Nephron (organoid): ENCODE results near the gene PLEKHH2.

Experiments used
- H3K27ac Mint-ChIP-seq, 3 experiments: 2 replicates each; pipeline ENCODE4 v1.8.0; 2020; ENCODE audit warnings: mixed read lengths in 3 of 3, mild to moderate bottlenecking in 2 of 3, moderate library complexity in 1 of 3
- H3K27me3 Mint-ChIP-seq: 2 replicates; pipeline ENCODE4 v1.8.0; 2021; ENCODE audit warnings: low read depth, mild to moderate bottlenecking, moderate library complexity, mixed read lengths
- H3K36me3 Mint-ChIP-seq: 2 replicates; pipeline ENCODE4 v1.8.0; 2020; ENCODE audit warnings: low read depth, mixed read lengths
- H3K4me1 Mint-ChIP-seq: 2 replicates; pipeline ENCODE4 v1.8.0; 2020; ENCODE audit warnings: mixed read lengths
- H3K4me3 Mint-ChIP-seq, 3 experiments: 2 replicates each; pipeline ENCODE4 v1.8.0; 2020; ENCODE audit warnings: mild to moderate bottlenecking in 3 of 3, mixed read lengths in 3 of 3, moderate library complexity in 2 of 3
- H3K9me3 Mint-ChIP-seq: 2 replicates; pipeline ENCODE4 v1.8.0; 2020; ENCODE audit warnings: mixed read lengths
- TF ChIP-seq, protein P1 (sequence below), 3 experiments: fragments of 200-600 bp; sonication (generic); IDR thresholded peaks; one replicate each; pipeline ENCODE4 v1.5.0; 2021; ENCODE audit warnings: antibody characterized with exemption in 3 of 3; ENCODE audit not compliant: unreplicated experiment in 3 of 3

PLEKHH2 gene

GRCh38 chr2:43803113-43803512 lies 166.1 kb downstream of the PLEKHH2 start:
- H3K9me3 Mint-ChIP-seq = no peaks in the 10 kb centered on the region
- H3K27ac Mint-ChIP-seq = no peak overlapping the region
- TF ChIP-seq, protein P1, sequence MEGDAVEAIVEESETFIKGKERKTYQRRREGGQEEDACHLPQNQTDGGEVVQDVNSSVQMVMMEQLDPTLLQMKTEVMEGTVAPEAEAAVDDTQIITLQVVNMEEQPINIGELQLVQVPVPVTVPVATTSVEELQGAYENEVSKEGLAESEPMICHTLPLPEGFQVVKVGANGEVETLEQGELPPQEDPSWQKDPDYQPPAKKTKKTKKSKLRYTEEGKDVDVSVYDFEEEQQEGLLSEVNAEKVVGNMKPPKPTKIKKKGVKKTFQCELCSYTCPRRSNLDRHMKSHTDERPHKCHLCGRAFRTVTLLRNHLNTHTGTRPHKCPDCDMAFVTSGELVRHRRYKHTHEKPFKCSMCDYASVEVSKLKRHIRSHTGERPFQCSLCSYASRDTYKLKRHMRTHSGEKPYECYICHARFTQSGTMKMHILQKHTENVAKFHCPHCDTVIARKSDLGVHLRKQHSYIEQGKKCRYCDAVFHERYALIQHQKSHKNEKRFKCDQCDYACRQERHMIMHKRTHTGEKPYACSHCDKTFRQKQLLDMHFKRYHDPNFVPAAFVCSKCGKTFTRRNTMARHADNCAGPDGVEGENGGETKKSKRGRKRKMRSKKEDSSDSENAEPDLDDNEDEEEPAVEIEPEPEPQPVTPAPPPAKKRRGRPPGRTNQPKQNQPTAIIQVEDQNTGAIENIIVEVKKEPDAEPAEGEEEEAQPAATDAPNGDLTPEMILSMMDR (IDR thresholded peaks at IDR 0.05; ENCODE audit: unreplicated experiment in 3 of 3) = no peak
- H3K27me3 Mint-ChIP-seq = no peaks in the 10 kb centered on the region
- H3K4me1 Mint-ChIP-seq = no peaks in the 10 kb centered on the region
- peaks cover 41% of the 10 kb centered on the region for H3K36me3 Mint-ChIP-seq
- no peak overlapping the region for H3K4me3 Mint-ChIP-seq

- Mint-ChIP-seq H3K4me3 (no peak overlapping the region), H3K4me1 (no peaks in the 10 kb centered on the region), H3K36me3 (peaks cover 48% of the 10 kb centered on the region), H3K27ac (peak overlapping the region in 1 of 3 experiments; percentile 87), H3K9me3 (no peaks in the 10 kb centered on the region), H3K27me3 (no peaks in the 10 kb centered on the region)
- TF ChIP-seq, protein P1 (IDR thresholded peaks at IDR 0.05; ENCODE audit: unreplicated experiment in 3 of 3) = no peak
Observed at GRCh38 chr2:43806719-43807031, 169.6 kb downstream of the PLEKHH2 start.

GRCh38 chr2:43810452-43810851 lies 173.4 kb downstream of the PLEKHH2 start:
- TF ChIP-seq, protein P1 (IDR thresholded peaks at IDR 0.05; ENCODE audit: unreplicated experiment in 3 of 3) = no peak
- Mint-ChIP-seq H3K27ac (no peak overlapping the region), H3K27me3 (no peaks in the 10 kb centered on the region), H3K4me3 (no peak overlapping the region), H3K9me3 (no peaks in the 10 kb centered on the region), H3K36me3 (peaks cover 28% of the 10 kb centered on the region), H3K4me1 (no peaks in the 10 kb centered on the region)

DNA sequence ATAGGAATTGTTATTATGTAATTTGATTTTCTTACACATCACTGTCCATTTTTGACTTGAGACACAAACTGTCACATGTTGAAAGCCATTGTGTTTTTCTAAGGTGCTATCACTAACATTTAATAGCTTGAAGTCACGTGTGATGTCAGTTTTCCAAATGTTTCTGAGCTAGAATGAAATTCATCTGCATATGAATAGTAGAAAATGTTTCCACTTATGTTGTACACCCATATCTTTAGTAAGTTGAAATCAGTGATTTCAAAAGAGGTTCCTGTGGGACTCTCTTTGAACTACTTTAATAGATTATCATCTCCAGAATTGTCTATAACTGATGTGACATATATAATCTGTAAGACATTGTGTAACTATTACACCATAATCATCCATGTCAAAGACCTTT lies 173.8 kb downstream of the PLEKHH2 start:
- Mint-ChIP-seq H3K4me3 (no peak overlapping the region), H3K27me3 (no peaks in the 10 kb centered on the region), H3K27ac (no peak overlapping the region), H3K9me3 (no peaks in the 10 kb centered on the region), H3K36me3 (peaks cover 28% of the 10 kb centered on the region), H3K4me1 (no peaks in the 10 kb centered on the region)
- TF ChIP-seq, protein P1 (IDR thresholded peaks at IDR 0.05; ENCODE audit: unreplicated experiment in 3 of 3) = no peak

DNA sequence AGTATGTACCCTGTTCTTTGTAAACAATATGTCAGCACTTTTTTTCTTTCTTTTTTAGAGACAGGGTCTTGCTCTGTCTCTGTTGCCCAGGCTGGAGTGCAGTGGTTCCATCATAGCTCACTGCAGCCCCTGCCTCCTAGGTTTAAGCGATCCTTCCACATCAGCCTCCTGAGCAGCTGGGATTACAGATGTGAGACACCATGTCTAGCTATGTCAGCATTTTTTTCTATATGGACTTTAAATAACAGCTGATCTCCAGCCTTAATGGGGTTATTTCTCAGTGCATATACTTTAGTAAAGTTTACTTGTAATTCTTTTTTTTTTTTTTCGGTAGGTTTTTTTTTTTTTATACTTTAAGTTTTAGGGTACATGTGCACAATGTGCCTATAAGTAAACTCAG lies 174.9 kb downstream of the PLEKHH2 start:
- Mint-ChIP-seq H3K4me3 (no peak overlapping the region), H3K27me3 (no peaks in the 10 kb centered on the region)
- TF ChIP-seq, protein P1 (IDR thresholded peaks at IDR 0.05; ENCODE audit: unreplicated experiment in 3 of 3) = no peak

DNA sequence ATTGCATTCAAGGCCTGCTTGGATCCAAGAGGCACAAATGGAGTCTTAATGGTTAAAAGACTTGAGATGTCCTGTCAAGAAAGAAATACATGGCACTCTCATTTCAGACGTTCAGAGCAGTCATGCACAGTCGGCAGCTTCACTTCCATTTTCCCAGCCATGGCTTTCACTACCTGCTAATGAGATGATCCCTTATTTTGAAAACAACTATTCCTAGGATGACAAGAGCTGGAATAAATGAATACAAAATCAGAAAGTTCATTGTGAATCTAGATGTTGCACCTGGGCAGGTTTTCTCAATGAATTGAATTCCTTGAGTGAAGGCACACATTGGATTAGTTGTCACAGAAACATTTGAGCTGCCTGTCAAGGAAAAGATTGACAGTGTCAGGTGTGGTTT lies 175.9 kb downstream of the PLEKHH2 start:
- Mint-ChIP-seq H3K9me3 (no peaks in the 10 kb centered on the region), H3K36me3 (peaks cover 15% of the 10 kb centered on the region), H3K27me3 (no peaks in the 10 kb centered on the region), H3K4me3 (no peak overlapping the region), H3K27ac (no peak overlapping the region), H3K4me1 (no peaks in the 10 kb centered on the region)
- TF ChIP-seq, protein P1 (IDR thresholded peaks at IDR 0.05; ENCODE audit: unreplicated experiment in 3 of 3) = no peak

More for the DNA sequence above, 174.9 kb downstream of the PLEKHH2 start:
- H3K36me3 Mint-ChIP-seq = peaks cover 19% of the 10 kb centered on the region
- H3K4me1 Mint-ChIP-seq = no peaks in the 10 kb centered on the region
- no peak overlapping the region for H3K27ac Mint-ChIP-seq
- no peaks in the 10 kb centered on the region for H3K9me3 Mint-ChIP-seq
